NOMO-1 treated with DMSO at 0.1 percent for 48 hours (cell line): ENCODE data around the gene KCNIP3.
"Not testable (repeated sequence)": the region's sequence is repeated elsewhere in the genome, so short reads cannot be mapped to it uniquely, and the experiment has no call there.

ENCODE experiments used
- DNase-seq: peaks from one replicate; lab custom pipeline; 2025; ENCODE audit not compliant: unreplicated experiment; lab: John Stamatoyannopoulos, UW

KCNIP3 gene

GRCh38 chr2:95382686-95383634 is 85.8 kb downstream of the KCNIP3 start:
- DNase-seq, result no peak

GRCh38 chr2:95383635-95384027 is 86.5 kb downstream of the KCNIP3 start:
- no peak for DNase-seq

- DNase-seq, result no peak
These were observed 87.9 kb downstream of the KCNIP3 start for GRCh38 chr2:95384854-95385569.

GRCh38 chr2:95385570-95385984 is 88.4 kb downstream of the KCNIP3 start:
- DNase-seq, result no peak

- DNase-seq, result no peak
These were observed 88.9 kb downstream of the KCNIP3 start for GRCh38 chr2:95386031-95386430.

- DNase-seq, result no peak
These were observed 90.2 kb downstream of the KCNIP3 start for GRCh38 chr2:95387358-95387757.

- DNase-seq, result no peak
These were observed 91.0 kb downstream of the KCNIP3 start for GRCh38 chr2:95388091-95388692.

- no peak for DNase-seq
These were observed 91.7 kb downstream of the KCNIP3 start for GRCh38 chr2:95388856-95389244.

GRCh38 chr2:95389245-95390119 is 92.3 kb downstream of the KCNIP3 start:
- peak; percentile 29 for DNase-seq

- no peak for DNase-seq
These were observed 93.2 kb downstream of the KCNIP3 start for GRCh38 chr2:95390272-95390880.

- DNase-seq, result no peak
These were observed 93.8 kb downstream of the KCNIP3 start for GRCh38 chr2:95390881-95391321.

- no peak for DNase-seq
These were observed 94.6 kb downstream of the KCNIP3 start for GRCh38 chr2:95391641-95392310.

- DNase-seq, result no peak
These were observed 95.2 kb downstream of the KCNIP3 start for GRCh38 chr2:95392320-95392719.

- no peak for DNase-seq
These were observed 95.7 kb downstream of the KCNIP3 start for GRCh38 chr2:95392730-95393455.

GRCh38 chr2:95393901-95394300 is 96.8 kb downstream of the KCNIP3 start:
- DNase-seq, result no peak

GRCh38 chr2:95399061-95399460 is 101.9 kb downstream of the KCNIP3 start:
- DNase-seq, result no peak

- no peak for DNase-seq
These were observed 104.3 kb downstream of the KCNIP3 start for GRCh38 chr2:95401480-95401879.

- not testable (repeated sequence) for DNase-seq
These were observed 104.8 kb downstream of the KCNIP3 start for GRCh38 chr2:95402004-95402369.
